ENCODE data around the gene UHRF1. TPM values are rescaled to one million over a fixed set of nuclear protein-coding genes. Genes with fewer than 3 reads are reported as not detected.
"Not testable (repeated sequence)": the region's sequence is repeated elsewhere in the genome, so short reads cannot be mapped to it uniquely, and the experiment has no call there.

The UHRF1 gene
- total RNA-seq, 1 donor from 2014 or later: 6.9 TPM

DNA sequence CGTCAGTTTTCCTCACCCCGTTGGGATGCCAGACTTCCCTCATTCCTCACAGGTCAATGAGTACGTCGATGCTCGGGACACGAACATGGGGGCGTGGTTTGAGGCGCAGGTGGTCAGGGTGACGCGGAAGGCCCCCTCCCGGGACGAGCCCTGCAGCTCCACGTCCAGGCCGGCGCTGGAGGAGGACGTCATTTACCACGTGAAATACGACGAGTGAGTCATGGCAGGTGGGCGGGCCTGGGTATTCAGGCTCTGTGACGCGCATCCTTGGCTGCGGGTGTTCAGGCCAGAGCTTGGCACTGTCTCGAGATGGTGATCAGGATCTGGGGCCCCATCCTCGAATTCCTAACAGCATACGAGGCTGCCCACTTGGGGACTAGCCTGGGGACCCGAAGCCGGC is 21.4 kb downstream of the UHRF1 start:
- peak in 1 of 2 donors; percentile 12 for DNase-seq (ENCODE audit: low spot score in 2 of 2)

DNA sequence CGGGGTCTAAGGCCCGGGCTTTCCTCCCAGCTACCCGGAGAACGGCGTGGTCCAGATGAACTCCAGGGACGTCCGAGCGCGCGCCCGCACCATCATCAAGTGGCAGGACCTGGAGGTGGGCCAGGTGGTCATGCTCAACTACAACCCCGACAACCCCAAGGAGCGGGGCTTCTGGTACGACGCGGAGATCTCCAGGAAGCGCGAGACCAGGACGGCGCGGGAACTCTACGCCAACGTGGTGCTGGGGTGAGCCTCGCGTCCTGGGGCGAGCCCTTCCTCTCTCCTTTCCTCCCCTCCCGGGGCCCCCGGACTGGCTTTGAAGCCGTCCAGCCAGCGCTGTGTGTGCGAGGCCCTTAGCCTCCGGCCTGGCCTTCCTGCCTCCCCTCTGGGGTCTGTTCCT is 23.4 kb downstream of the UHRF1 start:
- DNase-seq (ENCODE audit: low spot score in 2 of 2) (no peak), FAIRE-seq (no peak)

More for the DNA sequence above, 21.4 kb downstream of the UHRF1 start:
- FAIRE-seq: no peak

DNA sequence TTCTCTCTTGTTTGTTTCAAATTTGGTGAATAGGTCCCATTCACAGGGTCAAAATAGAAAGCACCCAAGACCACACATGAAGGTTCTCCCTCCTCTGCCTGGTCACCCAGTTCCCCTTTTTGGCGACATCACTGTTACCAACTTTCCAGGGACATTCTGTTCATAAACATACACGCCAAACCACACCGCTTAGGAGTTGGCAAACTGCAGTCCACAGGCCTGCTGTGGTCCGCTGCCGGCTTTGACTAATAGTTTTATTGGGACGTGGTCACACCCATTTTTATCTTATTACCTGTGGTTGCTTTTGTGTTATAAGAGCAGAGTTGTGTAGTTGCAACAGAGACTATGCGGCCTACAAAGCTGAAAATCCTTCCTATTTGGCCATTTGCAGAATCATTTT is 24.2 kb downstream of the UHRF1 start:
- DNase-seq (ENCODE audit: low spot score in 2 of 2): no peak
- FAIRE-seq: no peak

DNA sequence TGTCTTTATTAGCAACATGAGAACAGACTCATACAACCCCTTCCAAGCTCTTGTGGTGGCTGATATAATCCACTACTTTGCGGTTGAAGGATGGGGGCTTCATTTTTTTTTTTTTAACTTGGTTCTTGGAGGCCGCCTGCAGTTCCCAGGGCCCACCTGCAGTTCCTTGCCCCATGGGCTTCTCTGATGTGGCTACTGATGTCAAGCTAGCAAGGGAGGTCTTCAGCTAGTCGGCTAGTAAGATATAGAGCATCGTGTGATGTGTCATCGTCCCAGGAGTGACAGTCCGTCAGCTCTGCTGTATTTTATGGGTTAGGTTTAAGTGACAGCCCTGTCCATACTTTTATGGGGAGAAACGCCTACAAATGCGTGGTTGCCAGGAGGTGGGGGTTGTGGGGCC is 26.1 kb downstream of the UHRF1 start:
- FAIRE-seq: no peak

DNA sequence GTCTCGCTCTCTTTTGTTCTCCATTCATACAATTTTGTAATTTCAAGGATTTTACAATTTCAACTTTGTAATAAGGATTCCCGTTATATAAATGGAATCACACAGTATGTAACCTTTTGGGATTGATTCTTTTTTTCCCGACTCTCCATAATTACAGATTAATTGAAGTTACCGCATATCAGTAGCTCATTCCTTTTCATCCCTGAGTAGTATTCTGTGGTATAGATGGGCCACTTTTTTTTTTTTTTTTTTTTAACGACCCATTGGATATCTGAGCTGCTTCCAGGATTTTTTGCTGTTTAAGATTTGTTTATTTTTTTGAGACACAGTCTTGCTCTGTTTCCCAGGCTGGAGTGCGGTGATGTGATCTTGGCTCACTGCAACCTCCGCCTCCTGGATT is 27.8 kb downstream of the UHRF1 start:
- FAIRE-seq (no peak), DNase-seq (ENCODE audit: low spot score in 2 of 2) (no peak)

More for the DNA sequence above, 26.1 kb downstream of the UHRF1 start:
- no peak for DNase-seq (ENCODE audit: low spot score in 2 of 2)

DNA sequence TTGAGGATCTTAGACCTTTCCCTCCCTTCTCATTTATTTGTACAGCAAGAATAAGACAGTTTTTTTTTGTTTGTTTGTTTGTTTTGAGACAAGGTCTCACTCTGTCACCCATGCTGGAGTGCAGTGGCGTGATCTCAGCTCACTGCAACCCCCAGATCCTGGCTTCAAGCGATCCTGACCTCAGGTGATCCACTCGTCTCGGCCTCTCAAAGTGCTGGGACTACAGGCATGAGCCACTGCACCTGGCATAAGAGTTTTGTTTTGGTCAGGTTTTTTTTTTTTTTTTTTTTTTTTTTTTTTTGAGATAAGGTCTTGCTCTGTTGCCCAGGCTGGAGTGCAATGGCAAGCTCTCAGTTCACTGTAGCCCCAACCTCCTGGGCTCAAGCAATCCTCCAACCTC is 29.2 kb downstream of the UHRF1 start:
- FAIRE-seq; DNase-seq (ENCODE audit: low spot score in 2 of 2): not testable (repeated sequence)

DNA sequence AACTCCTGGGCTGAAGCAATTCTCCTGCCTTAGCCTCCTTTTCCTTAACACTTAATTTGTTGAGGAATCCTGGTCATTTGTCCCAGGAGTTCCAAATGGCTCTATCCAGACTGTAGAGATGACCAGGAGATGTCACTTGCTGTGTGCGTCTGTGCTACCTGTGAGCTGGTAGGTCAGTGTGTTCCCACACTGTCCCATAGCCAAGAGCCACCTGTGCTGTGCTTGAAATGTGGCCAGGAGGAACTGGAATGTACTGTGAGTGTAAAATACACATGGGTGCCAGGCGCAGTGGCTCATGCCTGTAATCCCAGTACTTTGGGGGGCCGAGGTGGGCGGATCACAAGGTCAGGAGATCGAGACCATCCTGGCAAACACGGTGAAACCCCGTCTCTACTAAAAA is 30.2 kb downstream of the UHRF1 start:
- DNase-seq (ENCODE audit: low spot score in 2 of 2): no peak
- no peak for FAIRE-seq

DNA sequence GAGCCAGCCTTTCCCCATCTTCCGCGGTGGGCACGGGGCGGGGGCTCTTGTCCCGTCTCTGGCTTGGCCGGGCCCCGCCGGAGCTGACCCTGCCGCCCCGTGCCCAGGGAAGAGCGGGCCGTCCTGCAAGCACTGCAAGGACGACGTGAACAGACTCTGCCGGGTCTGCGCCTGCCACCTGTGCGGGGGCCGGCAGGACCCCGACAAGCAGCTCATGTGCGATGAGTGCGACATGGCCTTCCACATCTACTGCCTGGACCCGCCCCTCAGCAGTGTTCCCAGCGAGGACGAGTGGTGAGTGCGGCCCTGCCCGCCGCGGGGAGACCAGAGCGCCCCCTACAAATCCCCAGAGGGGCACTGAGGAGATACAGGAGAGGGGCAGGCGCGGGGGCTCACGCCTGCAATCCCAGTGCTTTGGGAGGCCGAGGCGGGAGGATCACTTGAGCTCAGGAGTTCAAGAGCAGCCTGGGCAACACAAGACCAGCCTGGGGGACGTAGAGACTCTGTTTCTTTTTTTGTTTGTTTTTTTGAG is 32.4 kb downstream of the UHRF1 start:
- FAIRE-seq; DNase-seq (ENCODE audit: low spot score in 2 of 2): not testable (repeated sequence)

DNA sequence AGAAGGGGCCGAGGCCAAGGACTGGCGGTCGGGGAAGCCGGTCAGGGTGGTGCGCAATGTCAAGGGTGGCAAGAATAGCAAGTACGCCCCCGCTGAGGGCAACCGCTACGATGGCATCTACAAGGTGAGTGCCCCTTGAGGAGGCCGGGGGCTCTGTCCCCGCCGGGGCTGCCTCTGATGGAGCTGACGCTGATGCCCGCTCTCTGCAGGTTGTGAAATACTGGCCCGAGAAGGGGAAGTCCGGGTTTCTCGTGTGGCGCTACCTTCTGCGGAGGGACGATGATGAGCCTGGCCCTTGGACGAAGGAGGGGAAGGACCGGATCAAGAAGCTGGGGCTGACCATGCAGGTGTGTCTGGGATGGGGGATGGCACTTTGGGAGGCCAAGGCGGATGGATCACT is 41.3 kb downstream of the UHRF1 start:
- not testable (repeated sequence) for FAIRE-seq; DNase-seq (ENCODE audit: low spot score in 2 of 2)

DNA sequence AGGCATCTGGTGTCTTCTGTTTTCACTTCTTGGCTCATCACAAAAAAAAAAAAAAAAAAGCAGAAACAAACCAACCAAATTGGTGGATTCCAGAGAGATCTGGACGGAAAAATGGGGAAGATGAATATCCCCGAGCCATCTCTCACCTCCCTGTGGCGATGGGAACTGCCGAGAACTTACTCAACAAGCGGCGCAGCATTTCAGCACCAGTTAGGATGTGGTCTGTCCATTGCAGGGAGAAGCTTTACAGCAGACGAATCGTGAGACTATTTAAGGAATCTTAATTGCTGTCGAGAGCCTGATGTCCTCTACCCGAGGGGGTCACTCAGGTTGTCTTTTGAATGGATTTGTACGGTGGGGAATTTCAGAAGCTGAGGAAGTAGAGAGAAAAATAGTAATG is 42.4 kb downstream of the UHRF1 start:
- no peak for FAIRE-seq
- DNase-seq (ENCODE audit: low spot score in 2 of 2): no peak

DNA sequence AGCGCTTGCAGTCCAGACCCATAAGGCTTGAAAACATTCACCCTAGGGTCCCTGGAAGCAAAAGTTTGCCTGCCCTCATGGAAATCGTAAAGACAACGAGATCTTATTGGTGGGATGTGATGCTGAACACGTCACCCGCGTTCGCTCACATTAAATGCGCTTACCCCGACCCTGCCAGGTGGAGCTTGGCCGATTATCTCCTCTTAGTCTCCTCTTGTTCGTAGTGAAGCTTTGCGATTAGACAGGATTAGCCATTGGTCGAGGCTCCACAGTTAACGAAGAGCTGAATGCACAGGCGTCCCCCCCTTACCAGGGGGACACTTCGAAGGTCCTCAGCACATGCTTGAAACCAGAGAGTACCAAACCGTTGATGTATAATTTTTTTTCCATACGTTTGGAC is 43.6 kb downstream of the UHRF1 start:
- DNase-seq (ENCODE audit: low spot score in 2 of 2) (no peak), FAIRE-seq (no peak)

DNA sequence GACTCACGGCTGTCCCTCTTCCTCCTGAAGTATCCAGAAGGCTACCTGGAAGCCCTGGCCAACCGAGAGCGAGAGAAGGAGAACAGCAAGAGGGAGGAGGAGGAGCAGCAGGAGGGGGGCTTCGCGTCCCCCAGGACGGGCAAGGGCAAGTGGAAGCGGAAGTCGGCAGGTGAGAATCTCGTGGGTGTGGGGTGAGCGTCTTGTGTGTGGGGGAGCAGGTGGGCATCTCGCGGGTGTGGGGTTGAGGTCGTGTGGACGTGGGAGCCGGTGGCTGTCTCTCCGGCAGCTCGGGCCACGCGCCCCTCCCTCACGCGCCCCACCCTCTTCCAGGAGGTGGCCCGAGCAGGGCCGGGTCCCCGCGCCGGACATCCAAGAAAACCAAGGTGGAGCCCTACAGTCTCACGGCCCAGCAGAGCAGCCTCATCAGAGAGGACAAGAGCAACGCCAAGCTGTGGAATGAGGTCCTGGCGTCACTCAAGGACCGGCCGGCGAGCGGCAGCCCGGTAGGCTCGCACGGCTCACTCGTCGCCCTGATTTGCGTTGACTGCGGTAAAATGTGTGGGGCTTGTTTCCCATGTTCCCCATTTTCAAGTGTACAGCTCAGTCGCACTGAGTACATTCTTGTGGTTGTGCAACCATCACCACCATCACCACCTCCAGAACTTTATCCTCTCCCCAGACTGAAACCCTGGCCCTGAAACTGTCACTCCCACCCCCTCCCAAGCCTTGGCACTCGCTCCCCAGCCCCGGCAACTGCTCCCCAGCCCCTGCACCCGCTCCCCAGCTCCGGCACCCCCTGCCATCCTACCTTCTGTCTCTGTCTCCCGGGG is 45.2 kb downstream of the UHRF1 start:
- FAIRE-seq; DNase-seq (ENCODE audit: low spot score in 2 of 2): not testable (repeated sequence)

DNA sequence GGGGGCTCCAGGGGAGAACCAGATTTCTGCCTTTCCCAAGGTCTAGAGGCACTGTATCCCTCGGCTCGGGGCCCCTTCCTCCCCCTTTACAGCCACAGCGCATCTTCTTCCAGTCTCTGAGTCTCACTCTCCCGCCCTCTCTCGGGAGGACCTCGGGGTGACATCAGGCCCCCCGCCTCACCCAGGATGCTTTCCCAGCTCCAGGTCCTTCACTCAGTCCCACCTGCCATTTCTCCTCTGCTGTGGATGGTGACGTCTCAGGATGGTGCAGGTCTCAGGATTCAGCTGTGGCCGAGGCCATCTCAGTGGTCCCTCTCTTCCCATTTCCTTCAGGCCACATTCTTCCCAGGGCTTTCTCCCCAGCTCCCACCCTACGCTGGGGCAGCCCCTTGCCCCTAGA is 46.0 kb downstream of the UHRF1 start:
- DNase-seq (ENCODE audit: low spot score in 2 of 2): no peak
- no peak for FAIRE-seq

DNA sequence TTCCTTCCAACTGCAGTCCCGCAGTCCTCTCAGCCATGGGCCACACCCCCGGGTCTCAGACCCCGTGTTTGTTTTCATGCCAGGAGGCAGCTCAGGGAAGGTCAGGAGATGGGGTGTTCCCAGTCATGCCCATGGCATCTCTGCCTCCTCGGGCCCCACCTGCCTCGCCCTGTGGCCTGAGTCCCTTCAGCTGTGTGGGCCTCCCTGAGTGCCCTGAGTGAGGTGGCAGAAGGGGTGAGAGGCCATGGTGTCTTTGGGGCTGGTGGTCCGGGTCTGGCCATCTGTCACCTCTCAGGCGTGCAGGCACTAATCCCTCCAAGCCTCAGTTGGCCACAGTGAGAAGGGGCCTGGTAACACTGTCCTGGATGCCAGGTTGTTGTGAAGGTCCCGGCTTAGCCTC is 48.7 kb downstream of the UHRF1 start:
- DNase-seq (ENCODE audit: low spot score in 2 of 2): no peak

DNA sequence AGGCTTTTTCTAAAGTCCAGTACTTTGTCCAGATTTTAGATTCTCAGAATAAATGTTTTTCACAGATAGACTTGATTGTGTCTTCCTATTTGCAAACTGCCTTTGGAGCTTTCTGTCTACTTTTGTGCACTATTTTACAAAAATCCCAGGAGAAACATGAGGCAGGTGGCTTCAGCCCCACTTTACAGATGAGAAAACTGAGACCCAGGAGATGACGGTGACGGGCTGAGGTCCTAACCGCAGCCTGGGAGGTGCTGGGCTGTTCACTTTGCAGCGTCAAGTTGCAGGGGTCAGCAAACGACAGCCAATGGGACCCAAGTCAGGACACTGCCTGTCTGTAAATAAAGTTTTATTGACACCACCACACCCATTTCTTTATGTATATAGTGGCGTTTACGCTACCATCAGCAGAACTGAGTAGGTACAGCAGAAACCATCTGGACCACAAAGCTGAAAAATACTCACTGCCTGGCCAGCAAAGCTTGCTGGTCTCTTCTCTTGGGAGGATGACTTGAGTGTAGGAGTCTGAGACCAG is 52.9 kb downstream of the UHRF1 start:
- FAIRE-seq (peak; percentile 15), DNase-seq (ENCODE audit: low spot score in 2 of 2) (no peak)

More for the DNA sequence above, 48.7 kb downstream of the UHRF1 start:
- FAIRE-seq: no peak

DNA sequence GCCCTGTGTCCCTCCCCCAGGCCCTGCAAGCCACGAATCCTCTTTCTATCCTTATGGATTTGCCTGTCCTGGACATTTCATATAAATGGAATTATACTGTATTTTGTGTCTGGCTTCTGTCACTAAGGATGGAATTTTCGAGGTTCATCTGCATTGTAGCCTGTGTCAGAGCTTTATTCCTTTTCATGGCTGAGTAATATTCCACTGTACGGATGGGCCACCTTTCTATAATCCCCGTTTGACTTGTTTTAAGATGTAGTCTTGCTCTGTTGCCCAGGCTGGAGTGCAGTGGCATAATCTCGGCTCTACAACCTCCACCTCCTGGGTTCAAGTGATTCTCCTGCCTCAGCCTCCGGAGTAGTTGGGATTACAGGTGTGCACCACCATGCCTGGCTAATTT is 55.8 kb downstream of the UHRF1 start:
- DNase-seq (ENCODE audit: low spot score in 2 of 2) (no peak), FAIRE-seq (no peak)

DNA sequence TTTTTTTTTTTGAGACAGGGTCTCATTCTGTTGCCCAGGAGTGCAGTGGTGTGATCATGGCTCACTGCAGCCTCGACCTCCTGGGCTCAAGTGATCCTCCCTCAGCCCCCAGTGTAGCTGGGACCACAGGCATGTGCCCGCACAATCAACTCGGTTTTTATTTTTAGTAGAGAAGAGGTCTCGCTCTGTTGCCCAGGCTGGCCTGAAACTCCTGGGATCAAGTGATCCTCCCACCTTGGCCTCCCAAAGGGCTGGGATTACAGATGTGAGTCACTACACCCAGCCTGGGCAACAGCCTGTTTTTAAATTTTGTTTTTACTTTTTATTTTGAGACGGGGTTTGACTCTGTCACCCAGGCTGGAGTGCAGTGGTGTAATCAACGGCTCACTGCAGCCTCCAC is 57.3 kb downstream of the UHRF1 start:
- DNase-seq (ENCODE audit: low spot score in 2 of 2) (no peak), FAIRE-seq (no peak)

DNA sequence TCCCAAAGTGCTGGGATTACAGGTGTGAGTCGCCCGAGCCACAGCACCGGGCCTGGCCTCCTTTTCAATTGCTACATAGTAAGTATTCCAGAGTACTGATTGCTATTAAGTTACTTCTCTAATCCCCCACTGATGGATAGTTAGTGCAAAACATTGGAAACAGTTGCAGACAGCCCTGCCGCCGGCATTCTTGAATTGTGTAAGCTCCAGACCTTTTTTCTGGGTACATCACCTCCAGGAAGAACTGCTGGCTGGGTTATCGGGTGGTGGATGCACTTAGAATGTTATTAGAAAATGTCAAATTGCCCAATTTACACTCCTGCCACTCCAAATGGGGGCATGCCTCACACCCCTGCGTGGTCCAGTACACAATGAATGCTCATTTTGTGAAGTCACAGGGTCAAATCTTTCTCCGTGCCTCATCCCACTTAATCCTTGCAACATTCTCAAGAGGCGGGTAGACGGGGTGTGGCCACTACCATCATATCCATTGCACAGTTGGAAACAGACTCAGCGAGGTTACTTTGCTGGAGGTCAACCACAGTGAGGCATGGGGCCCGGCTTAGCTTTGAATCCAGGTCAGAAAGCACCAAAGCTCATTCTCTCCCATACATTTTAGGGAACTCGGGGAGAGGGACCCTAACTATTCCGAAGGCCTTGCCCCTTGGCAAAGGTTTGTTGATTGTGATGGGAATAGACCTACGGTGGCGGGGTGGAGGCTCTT is 58.6 kb downstream of the UHRF1 start:
- FAIRE-seq: no peak
- no peak for DNase-seq (ENCODE audit: low spot score in 2 of 2)

DNA sequence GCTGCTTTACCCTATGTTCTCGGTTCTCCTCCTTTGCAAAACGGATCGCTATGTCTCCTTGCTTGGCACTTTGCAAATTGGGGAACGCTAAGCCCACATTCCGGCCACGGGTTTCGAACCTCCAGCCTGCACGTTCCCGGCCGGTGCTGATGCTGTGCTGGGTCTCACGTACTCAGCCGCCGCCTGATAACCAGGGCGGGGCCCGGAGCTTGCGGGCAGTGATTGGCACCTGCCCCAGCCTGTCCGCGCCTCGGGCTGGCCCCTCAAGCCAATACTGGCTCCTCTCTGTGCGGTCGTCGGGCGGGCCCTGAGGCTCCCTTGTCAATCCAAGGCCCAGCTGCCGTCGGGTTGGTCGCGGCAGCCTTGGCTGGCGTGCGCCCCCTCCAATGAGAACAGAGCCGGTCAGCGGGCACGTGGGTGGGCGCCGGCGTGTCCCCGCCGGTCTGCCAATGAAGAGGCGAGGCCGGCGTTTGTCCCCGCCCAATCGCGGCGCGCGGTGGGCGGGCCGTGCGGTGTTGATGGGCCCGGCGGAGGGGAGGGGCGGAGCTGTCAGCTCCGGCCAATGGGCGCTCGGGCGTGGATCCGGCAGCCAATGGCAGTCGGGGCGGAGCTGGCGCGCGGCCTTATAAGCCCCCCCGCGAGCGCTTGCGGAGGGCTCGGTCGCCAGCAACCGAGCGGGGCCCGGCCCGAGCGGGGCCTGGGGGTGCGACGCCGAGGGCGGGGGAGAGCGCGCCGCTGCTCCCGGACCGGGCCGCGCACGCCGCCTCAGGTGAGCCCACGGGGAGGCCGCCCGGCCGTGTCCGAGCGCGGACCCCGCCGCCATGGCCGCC is 59.4 kb downstream of the UHRF1 start, which contains the start of gene KDM4B:
KDM4B (plus strand) TSS at position 652 of the 830 bp plus-strand sequence. CDS start 63,778 bp downstream, outside the sequence.
- FAIRE-seq (peak; percentile 61), DNase-seq (ENCODE audit: low spot score in 2 of 2) (peak; percentile 99 to 100)

DNA sequence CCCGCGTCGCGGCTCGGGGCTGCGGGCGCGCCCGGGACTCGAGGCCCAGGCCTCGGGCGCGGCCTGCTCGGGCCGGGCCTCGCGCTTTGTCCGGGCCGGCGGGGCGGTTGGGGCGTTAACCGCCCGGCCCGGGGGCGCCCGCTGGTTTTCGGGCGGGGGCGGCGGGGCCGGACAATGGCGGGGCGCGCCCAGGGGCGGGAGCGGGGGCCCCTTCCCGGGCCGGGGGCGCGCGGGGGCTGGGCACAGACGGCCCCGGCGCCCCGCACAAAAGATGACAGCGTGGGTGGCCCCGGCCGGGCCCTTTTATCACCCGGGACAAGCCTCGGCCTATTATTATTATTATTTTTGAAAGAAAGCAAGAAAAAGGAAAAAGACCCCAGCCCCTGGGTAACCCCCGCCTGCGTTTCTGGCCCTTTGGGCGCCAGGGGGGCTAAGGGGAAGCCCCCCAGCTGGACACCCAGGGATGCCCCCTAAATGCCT is 60.0 kb downstream of the UHRF1 start:
- DNase-seq (ENCODE audit: low spot score in 2 of 2) (no peak), FAIRE-seq (no peak)

Measured in frontal cortex (tissue), 4 donors.